Measurements from ENCODE around the gene CALCR.
"Not testable (repeated sequence)": the region's sequence is repeated elsewhere in the genome, so short reads cannot be mapped to it uniquely, and the experiment has no call there.

CALCR gene

DNA sequence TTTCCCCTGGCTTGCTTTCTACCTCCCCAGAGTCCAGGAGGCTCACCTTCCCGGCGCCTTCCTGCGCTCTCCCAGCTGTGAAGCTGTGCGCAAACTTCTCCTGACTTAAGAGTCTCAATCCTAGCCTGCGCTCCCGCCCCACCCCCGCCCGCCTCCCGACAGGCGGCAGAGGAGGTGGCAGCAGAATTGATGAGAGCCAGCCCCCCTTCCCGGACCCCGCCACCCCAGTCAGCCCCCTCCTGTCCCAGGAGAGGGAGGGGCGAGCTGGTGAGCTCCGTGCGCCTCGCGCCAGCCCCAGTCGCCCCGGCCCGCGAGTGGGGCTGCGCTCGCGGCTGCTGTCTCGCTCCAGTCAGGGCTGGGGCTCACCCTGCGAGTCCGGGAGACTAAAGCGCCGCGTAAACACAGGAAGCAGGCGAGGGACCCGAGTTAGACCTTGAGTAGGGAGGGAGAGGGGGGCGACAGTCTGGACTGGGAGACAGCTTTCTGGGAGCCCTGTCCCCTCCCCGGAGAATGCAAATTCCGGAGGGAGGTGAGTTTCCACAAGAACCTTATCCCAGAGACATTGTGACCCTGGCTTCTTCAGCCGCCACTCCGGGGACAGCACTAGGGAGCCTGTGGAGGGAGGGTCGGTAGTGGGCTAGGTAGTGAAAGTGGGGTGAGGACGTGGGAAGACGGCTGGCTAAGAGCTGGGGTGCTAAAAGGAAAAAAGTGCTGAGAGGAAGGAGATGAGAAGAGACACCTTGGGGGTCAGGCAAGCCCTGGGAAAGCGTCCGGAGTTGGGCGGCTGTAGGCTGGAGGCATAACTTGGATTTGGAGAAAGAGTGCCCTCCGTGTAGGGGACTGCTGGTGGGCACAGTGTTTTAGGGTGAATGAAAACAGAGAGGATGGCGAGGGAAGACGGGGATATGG is at the start of gene CALCR:
Gene CALCR, minus strand, starts transcription at position 79 of the 909 bp plus-strand sequence. CDS start 87,743 bp downstream, outside the sequence.
- DNase-seq (ENCODE audit: low read depth) = no peak

DNA sequence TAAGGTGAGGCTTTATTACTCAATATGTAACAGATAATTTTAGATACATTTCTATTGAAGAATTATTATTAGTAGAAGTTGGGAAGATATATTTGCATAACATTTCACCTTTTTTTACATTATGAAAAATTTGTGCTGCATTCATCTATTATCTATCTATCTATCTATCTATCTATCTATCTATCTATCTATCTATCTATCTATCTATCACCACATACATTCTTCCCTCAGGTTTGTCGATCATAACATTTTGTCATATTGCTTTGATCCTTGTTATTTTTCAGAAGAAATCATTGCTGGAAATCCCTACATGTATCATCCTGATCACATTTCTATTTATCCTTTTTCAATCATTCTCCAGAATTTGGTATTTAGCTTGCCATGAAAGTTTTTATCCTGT is 49.3 kb upstream of the CALCR start:
- DNase-seq (ENCODE audit: low read depth) = no peak

DNA sequence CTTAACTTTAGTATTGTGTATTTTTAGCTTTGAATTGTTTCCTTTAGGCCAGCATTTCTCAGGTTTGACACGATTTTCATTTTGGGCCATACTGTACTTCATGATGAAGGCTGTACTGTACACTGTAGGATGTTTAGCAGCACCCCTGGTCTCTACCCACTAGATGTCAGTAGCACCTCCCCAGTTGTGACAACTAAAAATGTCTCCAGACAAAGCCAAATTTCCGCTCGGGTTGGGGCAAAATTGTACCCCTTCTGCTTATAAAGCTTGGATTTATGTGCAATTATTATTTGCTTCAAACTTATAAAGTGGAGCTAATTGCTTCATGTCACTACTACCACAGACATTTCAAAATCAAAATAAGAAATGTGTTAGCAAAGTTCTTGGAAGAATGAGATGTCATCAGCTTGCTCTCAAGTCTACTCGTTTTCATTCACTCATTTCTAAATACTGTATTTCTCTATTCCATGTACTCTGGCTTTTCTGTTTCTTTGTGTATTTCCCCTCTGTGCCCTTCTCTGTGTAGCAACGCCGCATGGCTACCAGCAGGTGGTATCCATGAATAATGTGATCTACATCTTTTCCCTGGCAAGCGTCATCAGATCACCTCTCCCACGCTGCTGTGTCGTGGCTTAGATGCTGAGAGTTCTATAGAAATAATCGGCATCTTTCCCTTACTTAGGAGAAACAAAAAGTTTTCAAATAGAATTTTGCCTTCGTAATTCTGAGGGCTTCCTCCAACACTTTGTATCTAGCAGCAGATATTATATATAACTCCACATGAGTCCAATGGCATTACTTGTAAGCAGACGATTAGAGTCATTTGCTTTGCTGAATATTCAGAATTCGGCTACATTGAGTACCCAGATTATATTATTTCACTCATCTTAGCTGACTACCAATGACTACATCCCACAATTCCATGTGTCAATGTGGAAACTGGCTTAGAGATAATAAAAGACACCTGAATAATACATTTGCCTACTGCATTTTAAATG is 47.8 kb upstream of the CALCR start:
- no peak for DNase-seq (ENCODE audit: low read depth)

DNA sequence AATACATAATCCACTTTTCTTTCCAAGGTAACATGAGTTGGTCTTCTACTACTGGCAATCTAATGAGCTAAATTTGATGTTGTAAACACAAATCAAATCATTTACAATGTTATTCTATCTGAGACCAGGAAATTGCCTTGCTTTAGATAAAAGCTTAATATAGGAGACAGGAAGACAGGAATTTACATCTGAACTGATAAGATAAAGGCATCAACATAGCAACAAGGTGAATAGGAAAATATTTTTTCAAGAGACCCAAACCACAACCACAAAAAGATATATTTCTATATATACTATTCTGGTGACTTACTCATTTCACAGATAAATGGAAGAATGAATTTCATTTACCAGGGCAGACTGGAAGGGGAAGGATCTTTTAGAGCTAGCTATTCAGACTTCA is 46.3 kb upstream of the CALCR start:
- DNase-seq (ENCODE audit: low read depth) = no peak

DNA sequence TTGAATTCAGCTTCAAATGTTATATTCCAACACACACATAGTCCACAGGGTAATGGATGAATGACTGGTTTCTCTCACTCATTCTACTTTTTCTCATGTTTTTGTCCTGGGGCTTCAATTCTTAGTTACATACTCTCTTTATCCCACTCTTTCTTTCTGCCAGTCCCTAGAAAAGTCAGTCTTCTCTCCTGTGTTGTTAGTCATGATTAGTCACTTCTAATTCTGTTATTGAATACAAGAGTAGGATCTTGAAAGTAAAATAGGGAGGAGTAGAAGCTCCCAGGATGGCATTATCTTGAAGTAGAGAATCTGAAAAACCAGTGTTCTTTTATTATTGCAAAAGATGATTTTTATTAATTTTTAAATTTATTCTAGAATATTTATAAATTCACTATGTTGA is 45.5 kb upstream of the CALCR start:
- DNase-seq (ENCODE audit: low read depth) = no peak

DNA sequence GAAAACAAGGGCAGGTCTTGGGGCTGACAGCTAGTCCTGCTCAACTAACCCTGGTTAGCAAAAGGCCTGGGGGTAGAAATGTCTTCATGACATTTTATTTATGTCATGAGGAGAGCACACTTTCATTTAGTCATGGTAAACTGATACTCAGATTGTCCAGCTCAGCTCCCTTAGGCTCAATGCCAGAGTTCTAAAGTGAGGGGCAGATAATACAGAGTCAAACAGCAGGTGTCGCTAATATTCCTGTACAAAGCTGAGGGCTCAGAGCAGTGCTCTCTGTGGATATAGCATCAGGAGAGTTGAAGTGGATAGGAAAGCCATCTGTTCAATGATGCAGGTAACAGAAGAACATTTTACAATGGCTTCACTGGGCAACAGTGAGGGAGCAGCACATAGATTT is 26.8 kb upstream of the CALCR start:
- DNase-seq (ENCODE audit: low read depth) = no peak

DNA sequence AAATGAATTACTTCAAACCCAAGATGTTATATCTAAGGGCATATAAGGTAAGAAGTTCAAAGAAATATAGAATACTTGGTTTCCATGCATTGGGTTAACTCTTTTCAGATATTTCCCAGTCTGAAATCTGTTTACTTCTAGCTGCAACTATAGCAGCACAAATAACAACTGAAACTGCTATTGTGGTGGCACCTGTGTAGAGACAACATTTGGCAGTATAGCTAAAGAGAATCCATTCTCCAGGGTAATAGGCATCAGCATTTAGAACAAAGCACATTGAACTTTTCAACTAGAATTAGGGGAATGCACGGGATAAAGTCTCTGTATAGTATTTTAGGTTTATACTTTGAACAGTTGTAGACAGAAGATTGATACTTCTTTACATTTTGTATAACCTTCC is 19.7 kb upstream of the CALCR start:
- DNase-seq (ENCODE audit: low read depth) = no peak

DNA sequence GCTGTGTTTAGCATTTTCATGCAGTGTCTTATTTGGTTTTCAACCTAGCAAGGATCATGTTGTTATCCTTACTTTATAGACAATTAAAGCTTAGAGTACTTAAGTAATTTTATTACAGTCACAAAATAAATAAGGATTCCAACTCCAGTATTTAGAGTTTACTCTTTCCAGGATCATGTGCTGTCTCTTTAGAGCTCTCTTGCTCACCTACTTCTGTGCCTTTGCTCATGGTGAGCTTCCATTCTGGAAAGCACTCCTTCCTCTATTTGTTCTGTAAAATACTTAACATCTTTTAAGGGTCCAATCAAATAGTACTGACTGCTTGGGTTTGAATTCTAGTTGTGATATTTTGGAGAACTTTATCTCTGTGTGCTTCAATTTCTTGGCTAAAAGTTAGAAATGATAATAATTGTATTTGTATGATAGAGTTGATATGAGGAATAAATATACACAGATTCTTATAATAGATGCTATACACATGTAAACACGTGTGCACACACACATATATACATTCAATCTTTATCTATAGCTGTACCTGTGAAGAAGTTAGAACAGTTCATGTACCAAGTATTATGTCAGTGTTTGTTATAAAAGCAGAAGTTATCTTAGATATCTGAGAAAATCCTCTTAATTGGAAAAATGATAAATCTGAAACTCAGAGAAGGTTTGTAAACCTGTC is 18.2 kb upstream of the CALCR start:
- DNase-seq (ENCODE audit: low read depth) = no peak

DNA sequence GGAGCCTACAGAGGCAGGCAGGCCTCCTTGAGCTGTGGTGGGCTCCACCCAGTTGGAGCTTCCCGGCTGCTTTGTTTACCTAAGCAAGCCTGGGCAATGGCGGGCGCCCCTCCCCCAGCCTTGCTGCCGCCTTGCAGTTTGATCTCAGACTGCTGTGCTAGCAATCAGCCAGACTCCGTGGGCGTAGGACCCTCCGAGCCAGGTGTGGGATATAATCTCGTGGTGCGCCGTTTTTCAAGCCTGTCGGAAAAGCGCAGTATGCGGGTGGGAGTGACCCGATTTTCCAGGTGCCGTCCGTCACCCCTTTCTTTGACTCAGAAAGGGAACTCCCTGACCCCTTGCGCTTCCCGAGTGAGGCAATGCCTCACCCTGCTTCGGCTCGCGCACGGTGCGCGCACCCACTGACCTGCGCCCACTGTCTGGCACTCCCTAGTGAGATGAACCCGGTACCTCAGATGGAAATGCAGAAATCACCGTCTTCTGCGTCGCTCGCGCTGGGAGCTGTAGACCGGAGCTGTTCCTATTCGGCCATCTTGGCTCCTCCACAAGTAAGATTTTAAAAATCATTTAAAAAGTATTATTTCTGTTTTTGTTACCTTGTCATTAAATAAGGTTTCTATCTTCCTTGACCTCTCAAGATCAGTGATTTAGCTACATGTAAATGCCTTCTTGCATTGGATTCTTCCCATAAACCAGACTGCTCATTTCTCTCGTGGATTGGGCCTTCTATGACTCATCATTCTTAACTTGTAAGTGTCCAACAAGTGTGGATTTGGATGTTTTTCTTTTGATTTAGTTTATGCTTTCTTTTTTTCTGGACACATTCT is 16.9 kb upstream of the CALCR start:
- DNase-seq (ENCODE audit: low read depth) = not testable (repeated sequence)

DNA sequence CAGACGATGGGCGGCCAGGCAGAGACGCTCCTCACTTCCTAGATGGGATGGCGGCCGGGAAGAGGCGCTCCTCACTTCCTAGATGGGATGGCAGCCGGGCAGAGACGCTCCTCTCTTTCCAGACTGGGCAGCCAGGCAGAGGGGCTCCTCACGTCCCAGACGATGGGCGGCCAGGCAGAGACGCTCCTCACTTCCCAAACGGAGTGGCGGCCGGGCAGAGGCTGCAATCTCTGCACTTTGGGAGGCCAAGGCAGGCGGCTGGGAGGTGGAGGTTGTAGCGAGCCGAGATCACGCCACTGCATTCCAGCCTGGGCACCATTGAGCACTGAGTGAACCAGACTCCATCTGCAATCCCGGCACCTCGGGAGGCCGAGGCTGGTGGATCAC is 11.9 kb upstream of the CALCR start:
- not testable (repeated sequence) for DNase-seq (ENCODE audit: low read depth)

DNA sequence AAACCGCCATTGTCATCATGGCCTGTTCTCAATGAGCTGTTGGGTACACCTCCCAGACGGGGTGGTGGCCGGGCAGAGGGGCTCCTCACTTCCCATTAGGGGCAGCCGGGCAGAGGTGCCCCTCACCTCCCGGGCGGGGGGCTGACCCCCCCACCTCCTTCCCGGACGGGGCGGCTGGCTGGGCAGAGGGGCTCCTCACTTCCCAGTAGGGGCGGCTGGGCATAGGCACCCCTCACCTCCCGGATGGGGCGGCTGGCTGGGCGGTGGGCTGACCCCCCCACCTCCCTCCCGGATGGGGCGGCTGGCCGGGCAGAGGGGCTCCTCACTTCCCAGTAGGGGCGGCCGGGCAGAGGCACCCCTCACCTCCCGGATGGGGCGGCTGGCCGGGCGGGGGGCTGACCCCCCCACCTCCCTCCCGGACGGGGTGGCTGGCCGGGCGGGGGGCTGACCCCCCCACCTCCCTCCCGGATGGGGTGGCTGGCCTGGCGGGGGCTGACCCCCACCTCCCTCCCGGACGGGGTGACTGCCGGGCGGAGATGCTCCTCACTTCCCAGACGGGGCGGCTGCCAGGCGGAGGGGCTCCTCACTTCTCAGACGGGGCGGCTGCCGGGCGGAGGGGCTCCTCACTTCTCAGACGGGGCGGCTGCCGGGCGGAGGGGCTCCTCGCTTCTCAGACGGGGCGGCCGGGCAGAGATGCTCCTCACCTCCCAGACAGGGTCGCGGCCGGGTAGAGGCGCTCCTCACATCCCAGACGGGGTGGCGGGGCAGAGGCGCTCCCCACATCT is 11.4 kb upstream of the CALCR start:
- not testable (repeated sequence) for DNase-seq (ENCODE audit: low read depth)

DNA sequence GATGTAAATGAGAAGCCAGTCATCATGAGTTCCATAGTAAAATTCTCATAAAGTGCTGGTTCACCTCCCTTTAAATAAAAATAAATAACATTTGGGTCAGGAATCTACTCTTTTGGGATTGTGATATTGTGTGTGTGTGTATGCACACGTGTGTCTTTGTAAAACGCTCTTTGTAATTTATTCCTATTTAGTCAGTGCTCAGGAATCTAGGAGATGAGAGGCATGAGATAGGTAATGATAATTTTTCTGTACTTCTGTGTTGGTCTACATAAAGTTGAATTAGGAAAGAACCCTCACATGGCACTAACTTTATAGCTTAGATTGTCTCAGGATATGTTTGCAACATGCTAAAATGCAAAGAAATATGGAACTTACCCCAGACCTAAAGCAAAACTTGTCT is 4.9 kb upstream of the CALCR start:
- no peak for DNase-seq (ENCODE audit: low read depth)

DNA sequence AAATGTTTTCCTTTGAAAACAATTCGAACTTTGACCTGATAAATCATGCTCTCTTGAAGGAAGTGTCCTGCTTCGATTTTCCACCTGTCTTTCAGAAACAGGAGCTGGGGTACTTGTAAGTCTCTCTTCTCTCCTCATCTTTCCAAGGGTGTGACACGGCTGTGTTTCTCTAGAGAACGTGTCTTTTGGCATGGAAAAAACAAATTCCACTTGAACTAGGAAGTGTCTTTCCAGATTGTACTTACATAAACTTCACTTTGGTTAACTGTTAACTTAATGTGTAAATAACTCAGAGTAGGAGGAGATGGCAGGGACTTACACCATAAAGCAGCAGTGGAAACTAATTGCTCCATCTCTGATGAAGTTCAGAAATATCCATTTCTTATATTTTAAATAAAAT is 4.2 kb upstream of the CALCR start:
- no peak for DNase-seq (ENCODE audit: low read depth)

DNA sequence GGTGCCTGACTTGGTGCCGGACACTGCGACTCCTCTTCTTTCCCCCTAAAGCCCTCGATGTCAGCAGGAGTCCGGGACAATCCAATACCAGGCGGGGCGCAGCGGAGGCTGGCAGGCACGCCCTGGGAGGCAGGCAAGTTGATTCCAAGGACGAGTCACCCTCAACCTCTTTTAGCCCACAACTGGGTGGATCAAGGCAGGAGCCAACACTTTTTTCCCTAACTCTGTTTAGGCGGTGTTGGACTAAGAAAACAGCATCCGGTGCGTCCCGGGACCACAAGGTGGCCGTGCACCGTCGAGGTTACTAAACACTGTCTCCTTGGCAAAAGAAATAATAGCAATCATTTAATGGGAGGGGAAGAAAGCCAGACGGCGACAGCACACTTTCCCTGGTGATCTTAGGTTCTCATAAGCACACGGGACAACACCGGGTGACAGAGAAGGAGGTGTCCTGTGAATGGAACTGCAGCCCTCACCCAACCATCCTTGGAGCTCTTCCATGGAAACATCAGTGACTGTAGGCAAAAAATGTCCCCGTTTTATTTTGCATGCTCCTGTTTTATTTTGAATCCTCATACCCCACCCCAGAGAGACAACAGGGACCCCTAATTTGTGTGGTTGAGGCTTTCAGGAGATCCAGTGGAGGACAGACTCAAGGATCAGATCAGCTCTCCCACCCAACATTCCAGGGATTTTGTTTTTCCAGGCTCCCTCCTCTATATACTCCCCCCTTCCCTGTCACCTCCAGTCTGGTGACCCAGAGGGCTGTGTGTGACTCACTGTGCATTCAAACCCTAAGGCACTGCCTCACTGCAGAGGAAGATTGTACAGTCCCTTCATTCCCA is 1.3 kb upstream of the CALCR start:
- DNase-seq (ENCODE audit: low read depth) = no peak

DNA sequence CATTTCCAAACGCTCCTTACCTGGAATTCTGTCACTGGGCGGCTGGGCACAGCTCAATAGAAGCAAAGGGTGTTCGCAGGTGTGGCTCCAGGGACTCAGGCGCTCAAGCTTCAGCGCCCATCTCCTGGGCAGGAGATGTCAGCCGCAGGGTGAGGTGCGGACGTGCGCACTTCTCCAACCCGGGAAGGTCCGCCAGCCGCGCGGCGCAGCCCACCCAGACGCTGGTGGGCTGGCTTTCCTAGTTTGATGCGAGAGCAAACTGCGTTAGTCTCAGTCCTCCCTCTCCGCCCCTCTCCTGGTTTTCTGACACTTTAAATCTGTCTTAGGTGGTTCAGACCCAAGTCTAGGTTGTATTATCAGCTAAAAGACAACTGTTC is 267 bp downstream of the CALCR start:
- no peak for DNase-seq (ENCODE audit: low read depth)

DNA sequence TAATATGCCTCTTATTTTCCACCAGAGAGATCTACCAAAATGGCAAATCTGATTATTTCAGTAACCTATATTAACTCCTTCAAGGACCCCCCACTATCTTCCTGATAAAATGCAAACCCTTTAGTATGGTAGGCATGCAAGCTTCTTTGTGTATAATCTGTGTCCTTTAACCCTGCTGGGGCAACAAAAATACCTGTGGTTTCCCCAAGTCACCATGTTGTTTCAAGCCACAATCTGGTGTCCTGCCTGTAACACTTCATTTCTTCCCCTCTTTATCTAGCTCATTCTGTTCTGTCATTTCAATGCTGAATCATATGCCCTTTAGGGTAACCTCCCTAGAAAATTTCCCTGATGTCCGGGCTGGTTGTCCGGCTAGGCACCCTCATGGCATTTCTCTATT is 5.3 kb downstream of the CALCR start:
- DNase-seq (ENCODE audit: low read depth) = no peak

DNA sequence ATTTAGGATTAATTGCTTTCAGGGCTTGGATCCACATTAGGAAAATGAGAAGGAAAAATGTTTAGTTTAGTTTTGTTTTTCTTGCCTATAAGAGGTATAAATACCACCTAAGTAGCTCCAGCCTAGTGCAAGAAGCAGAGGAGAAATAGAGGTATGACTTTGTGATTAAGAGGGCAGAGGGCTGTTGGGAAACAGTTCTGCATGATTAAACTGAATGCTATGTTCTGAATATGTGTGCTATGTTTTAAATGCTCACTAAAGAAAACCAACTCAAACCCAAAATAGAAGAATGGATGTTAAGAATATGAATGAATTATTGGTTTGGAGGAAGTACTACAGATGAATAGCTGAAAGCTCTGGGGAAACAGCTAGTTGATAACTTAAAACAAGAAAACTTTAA is 7.6 kb downstream of the CALCR start:
- no peak for DNase-seq (ENCODE audit: low read depth)

DNA sequence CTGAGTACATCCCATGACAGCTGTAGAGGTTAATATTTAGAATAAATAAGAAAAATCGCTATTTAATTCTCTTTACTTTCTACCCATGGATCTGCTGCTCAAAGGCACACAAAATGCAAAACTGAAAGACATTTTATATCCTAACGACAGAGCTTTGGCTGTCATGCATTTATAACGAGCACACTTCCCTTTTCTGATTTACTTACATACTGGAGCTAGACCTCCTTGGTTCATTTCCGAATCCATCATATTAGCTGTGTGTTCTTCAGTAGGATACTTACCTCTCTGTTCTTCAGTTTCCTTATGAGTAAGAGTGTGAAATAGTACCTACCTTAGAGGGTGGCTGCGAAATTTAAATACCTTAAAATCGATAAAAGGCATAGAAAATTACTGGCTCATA is 10.9 kb downstream of the CALCR start:
- no peak for DNase-seq (ENCODE audit: low read depth)

DNA sequence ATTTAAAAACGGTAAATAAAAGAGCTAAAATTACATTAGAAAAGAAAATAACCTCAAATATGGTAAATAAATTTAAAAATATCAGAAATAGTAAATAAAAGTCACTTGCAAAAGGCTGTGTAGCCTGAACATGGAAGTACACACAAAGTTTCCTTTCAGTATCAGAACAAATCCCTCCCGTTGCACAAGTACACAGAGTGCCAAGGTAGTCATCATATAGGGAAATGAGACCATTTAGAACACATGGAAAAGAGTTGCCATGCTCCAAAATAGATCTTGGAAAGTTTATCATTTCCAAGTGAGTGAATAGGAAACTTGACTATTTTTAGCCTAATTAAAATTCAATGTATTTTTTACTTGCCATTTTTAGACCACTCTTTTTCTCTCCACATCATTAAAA is 11.6 kb downstream of the CALCR start:
- DNase-seq (ENCODE audit: low read depth) = no peak

DNA sequence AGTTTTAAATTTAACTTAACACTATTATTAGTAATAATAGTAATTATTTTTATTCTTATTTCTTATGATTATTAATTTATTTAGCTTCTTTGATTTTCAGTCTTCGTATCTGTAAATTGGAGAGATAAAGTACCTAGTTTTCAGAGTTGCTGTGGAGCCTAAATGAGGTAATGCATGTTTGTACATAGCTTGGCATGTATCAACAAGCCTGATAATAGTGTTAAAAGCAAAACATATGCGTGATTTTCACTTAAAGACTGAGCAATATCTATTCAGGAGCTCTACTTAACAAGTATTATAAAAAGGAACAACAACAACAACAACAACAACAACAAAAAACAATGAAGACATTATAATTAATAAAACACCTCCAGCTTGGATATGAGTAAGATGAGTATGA is 12.4 kb downstream of the CALCR start:
- no peak for DNase-seq (ENCODE audit: low read depth)

All from stimulated activated CD8-positive, alpha-beta memory T cell treated with anti-CD3 and anti-CD28 coated beads, Interleukin-12 subunit alpha, Interleukin-12 subunit beta, amount 100 ng/mL, for 1 hour (primary cell).